B cell (primary cell): ENCODE results near the gene PDZRN3.

Experiments used
- CTCF ChIP-seq: fragments of 200-600 bp; IDR thresholded peaks from one replicate; pipeline ENCODE4 v1.8.0; 2022; ENCODE audit warnings: antibody characterized with exemption, mild to moderate bottlenecking
- EZH2 ChIP-seq: IDR thresholded peaks from 2 replicates; pipeline ENCODE4 v1.6.1; 2012; ENCODE audit warnings: borderline replicate concordance, low read depth, mild to moderate bottlenecking, moderate library complexity, low read length; ENCODE audit not compliant: insufficient read depth, poor library complexity, severe bottlenecking

GRCh38 chr3:73499787-73500186, 125.0 kb downstream of the PDZRN3 start:
- TF ChIP-seq EZH2 (no peak), CTCF (no peak)
